IPS-18c (cell line): ENCODE measurements around the gene HPSE2.
"Not testable (repeated sequence)": the region's sequence is repeated elsewhere in the genome, so short reads cannot be mapped to it uniquely, and the experiment has no call there.

Experiments used
- H3K4me3 ChIP-seq: 2 replicates; pipeline ENCODE4 v1.7.0; 2013; ENCODE audit warnings: low read depth, mild to moderate bottlenecking, low read length, moderate library complexity; ENCODE audit not compliant: insufficient read depth
- H3K9me3 ChIP-seq: one replicate; pipeline ENCODE4 v1.6.1; 2013; ENCODE audit warnings: mild to moderate bottlenecking, low read length, moderate library complexity; ENCODE audit not compliant: control insufficient read depth, insufficient read depth

Gene HPSE2

DNA sequence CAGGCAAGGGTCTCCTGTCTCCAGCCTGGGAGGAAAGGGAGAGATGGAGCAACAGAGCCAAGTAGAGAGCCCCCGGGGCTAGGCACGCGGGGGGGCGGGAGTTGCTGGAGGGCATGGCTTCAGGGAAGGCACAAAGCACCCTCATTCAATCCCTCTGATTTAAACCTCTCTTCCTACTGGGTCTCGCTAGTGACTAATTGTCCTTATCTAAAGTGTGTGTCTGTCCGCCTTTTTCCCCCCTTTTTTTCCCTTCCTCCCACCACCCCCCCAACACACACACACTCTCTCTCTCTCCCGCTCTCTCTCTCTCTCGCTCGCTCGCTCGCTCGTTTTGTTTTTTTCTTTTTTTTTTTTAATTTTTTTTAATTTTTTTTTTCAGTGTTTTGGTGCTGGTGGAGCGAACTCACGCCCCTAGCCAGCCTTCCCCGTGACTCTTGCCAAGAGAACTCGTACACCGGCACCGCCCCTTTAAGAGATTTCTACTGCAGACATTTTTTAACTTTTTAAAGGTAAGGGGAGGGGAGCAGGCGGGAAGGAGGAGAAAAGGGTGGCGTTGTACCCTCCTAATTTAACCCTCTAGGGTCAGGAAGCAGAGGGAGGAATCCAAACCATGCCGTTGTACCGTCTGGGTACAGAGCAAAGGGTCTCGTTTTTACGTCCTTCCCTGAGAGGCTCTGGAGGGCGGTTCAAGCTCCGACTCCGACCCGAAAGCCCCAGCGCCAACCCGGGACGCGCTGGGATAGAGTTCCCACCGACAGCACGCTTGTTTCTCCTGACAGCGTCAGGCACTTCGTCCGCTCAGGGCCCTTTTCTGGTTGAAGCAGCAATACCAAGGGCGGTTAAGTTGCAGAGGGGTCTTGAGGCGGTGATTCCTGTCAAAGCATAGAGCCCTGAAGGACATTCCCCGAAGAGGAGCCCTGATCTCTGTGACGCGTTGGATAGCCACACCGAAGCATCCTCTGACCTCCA, at the start of gene HPSE2:
Gene HPSE2, minus strand, starts transcription at position 195 of the 969 bp plus-strand sequence.
- H3K9me3 ChIP-seq, result peaks cover 6% of the 10 kb centered on the region
- H3K4me3 ChIP-seq, result peak within 1 kb of the TSS; percentile 55

- Histone ChIP-seq H3K9me3 (no peaks in the 10 kb centered on the region), H3K4me3 (no peak overlapping the region)
These were observed 44.8 kb upstream of the HPSE2 start for GRCh38 chr10:99280472-99280871.

DNA sequence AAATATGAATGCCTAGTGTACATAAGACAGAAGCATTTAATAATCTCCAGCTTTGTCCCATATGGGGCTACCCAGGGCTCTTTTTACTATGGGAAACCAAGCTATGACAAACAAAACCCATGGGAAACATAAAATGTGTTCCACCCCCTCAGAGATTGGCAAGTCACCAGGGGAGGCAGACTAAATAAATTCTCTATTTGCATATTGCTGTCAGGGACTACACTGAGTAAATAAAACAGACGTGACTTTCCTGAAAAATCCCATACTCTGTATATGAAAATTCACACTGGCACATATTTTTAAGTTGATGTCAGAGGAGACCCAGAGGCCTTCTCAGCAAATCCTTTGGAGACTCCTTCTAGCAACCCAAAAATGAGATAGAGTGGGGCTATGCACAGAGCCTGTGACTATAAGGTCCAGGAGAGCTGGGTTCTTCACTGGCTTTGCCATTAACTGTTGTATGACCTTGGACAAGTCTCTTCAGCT, 44.0 kb upstream of the HPSE2 start:
- H3K4me3 ChIP-seq, result no peak overlapping the region
- no peaks in the 10 kb centered on the region for H3K9me3 ChIP-seq

DNA sequence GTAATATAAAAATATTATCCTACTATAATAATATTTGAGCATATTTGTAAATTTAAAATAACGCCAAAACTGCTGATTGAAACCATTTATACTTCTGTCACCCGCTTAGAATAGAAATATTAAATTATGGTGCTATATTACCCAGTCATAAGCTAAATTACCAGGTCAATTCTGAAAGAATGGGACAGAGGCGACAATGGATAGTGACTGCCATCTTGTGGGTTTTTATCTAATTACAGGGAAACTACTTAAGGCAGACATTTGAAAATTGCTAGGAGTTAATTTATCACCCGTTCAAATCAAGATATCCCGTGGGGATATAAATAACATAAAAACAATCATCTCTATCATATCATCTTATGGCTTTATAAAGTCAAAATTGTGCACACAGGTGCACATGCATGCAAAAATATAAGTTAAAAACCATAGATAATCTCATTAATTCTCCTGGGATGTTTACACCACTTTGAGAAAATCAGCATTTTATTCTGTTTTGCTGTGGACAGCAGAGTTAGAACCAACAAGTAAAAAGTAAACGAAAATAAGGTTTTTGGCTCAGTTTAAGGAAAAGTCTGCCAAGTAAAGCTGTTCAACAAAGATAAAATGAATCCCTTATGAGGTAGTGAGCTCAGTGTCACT, 41.3 kb upstream of the HPSE2 start:
- no peak overlapping the region for H3K4me3 ChIP-seq
- no peaks in the 10 kb centered on the region for H3K9me3 ChIP-seq

GRCh38 chr10:99266383-99266782, 30.7 kb upstream of the HPSE2 start:
- no peak overlapping the region for H3K4me3 ChIP-seq
- peaks cover 2% of the 10 kb centered on the region for H3K9me3 ChIP-seq

GRCh38 chr10:99248824-99249223, 13.2 kb upstream of the HPSE2 start:
- Histone ChIP-seq H3K4me3 (peak overlapping the region; percentile 9; the same call in 1 of the 2 replicates), H3K9me3 (peaks cover 13% of the 10 kb centered on the region)

GRCh38 chr10:99247893-99248292, 12.2 kb upstream of the HPSE2 start:
- H3K9me3 ChIP-seq, result peaks cover 13% of the 10 kb centered on the region
- H3K4me3 ChIP-seq, result not testable (repeated sequence)

GRCh38 chr10:99236627-99237309, 1.1 kb upstream of the HPSE2 start:
- H3K9me3 ChIP-seq, result peaks cover 6% of the 10 kb centered on the region
- H3K4me3 ChIP-seq, result peak overlapping the region; percentile 55

GRCh38 chr10:99234791-99235657, 628 bp downstream of the HPSE2 start:
- H3K9me3 ChIP-seq, result peaks cover 6% of the 10 kb centered on the region
- peak overlapping the region; percentile 55; the same call in 1 of the 2 replicates for H3K4me3 ChIP-seq

DNA sequence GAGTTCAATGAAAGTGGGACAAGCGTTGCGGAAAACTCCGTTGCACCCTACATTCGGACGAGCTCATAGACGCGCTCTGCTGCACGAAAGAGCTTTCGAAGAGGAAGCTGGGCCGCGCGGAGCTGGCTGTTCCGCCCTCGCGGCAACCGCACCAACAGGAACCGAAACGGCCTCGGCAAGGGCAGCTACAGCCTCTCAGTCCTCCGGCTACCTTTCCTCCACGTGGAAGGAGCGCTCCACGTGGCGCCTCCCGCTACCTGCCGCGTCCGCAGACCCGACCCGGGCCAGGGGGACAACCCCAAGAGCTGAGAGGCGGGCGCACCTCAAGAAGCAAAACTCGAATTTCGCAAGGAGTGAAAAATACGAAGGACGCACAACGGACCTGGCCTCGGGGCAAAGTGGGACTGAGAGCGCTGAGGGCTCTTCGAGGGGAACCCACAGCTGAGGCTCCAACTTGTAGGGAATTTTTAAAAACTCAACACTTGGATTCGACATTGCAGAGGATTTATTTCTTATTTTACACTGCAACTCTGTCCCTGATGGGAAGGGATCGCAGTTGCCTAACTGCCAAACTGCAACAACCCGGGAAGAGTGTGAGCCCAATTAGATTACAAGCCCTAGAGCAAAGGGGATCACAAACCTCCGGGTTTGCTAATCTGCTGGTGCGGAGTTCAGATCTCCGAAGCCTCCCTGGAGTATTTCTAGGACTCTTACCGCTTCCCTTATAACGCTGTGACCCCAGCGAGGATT, 1.4 kb downstream of the HPSE2 start:
- Histone ChIP-seq H3K4me3 (peak overlapping the region; percentile 55), H3K9me3 (peaks cover 6% of the 10 kb centered on the region)

- Histone ChIP-seq H3K4me3 (peak overlapping the region; percentile 55), H3K9me3 (peaks cover 6% of the 10 kb centered on the region)
These were observed 2.0 kb downstream of the HPSE2 start for GRCh38 chr10:99233689-99234037.

DNA sequence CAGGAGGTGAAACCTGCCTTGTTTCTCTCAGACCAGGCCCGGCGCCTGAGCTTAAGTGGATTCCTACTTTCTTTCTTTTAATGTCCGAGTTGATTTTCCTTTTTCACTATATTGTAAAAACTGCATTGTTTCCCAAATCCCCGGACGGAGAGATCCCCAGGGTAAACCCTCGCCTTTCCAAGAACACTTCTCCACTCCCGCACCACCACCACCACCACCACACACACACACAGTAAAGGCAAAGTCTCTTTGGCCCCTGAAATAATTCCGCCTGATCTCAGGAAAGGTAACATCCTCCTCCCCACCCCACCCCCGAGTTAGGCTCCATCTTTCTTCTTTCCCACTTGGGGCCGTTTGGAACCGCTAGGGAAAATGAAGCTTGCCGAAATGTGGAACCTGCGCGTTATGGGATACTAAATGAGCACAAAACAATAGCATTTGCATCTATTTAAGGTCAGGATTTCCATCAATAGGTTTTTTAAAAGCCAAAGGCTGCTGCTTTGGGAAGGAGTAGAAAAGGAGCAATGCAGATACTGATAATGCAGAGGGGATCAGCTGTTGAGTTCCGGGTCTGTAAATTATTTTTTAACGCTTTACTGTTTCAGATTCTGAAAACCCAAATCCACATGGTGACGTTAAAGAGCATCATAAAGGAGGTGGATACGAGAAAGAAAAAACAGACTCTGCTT, 2.5 kb downstream of the HPSE2 start:
- H3K4me3 ChIP-seq, result peak overlapping the region; percentile 62

DNA sequence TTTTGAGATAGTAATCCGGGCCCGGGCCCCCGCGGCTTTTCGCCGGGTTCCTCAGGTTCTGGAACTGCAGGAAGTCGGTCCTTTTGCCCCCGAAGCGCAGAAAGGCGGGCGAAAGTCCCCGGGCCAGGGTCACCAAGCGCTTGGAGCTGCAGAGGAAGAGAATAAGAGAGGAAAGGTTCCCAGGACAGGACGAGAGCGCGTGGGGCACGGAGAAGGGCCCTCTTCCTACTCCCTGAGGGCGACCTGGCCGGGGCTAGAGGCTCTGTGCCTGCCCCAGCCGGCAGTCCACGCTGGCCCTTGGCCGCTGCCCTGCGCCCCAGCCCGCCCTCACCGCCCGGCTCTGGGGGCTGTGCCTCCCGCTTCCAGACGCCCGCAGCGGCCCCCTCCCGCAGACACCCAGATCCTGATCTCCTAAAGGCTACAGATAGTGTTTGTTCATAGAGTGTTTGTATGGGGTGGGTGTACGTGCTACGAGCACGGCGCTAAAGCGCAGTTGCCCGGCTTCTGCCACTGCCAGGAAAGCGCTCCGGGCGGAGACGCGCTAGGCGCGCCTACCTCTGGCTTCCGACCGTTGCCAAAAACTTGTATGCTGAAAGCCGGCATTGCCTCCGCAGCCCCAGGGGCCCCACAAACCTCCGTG, 3.2 kb downstream of the HPSE2 start:
- H3K4me3 ChIP-seq, result peak overlapping the region; percentile 62

More for the DNA sequence above, 2.5 kb downstream of the HPSE2 start:
- peaks cover 6% of the 10 kb centered on the region for H3K9me3 ChIP-seq

GRCh38 chr10:99224766-99225165, 10.9 kb downstream of the HPSE2 start:
- H3K9me3 ChIP-seq, result no peaks in the 10 kb centered on the region
- H3K4me3 ChIP-seq, result no peak overlapping the region

More for the DNA sequence above, 3.2 kb downstream of the HPSE2 start:
- H3K9me3 ChIP-seq, result peaks cover 6% of the 10 kb centered on the region

DNA sequence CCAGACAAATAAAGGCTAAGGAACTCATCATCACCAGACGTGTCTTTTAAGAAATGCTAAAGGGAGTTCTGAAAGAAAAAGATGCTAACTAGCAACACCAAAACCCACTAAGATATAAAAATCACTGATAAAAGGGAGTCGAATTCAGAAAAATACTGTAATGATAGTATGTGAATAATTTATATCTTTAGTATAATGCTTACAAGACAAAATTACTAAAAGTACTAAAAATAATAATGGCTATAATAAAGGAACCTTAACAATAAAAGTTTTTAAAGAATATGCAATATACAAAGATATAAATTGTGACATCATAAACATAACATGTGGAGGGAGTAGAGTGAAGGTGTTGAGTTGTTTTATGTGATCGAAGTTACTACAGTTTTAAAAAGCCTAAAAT, 28.3 kb downstream of the HPSE2 start:
- H3K9me3 ChIP-seq, result no peaks in the 10 kb centered on the region

More for the DNA sequence above, 28.3 kb downstream of the HPSE2 start:
- no peak overlapping the region for H3K4me3 ChIP-seq
